ENCODE data around the gene MYO7B. TPM values are rescaled to one million over a fixed set of nuclear protein-coding genes. Genes with fewer than 3 reads are reported as not detected.

MYO7B gene
- total RNA-seq, 1 donor from 2014 or later: 1.3 TPM

- no peaks in the 10 kb centered on the region for H3K9me3 ChIP-seq
- no peak overlapping the region for H3K4me3 ChIP-seq
- intact Hi-C loops (cut with DNase I): no loop called here
- no peaks in the 10 kb centered on the region for H3K27me3 ChIP-seq
- H3K36me3 ChIP-seq: no peaks in the 10 kb centered on the region
- no peak for DNase-seq (ENCODE audit: low spot score in 2 of 2)
- no peak for TF ChIP-seq CTCF (IDR thresholded peaks at IDR 0.05)
- peaks cover 0 to 15% of the 10 kb centered on the region in 2 donors for H3K4me1 ChIP-seq
- H3K27ac ChIP-seq: peak overlapping the region in 1 of 2 donors; percentile 41
Measured at GRCh38 chr2:127559454-127559853, 24.0 kb downstream of the MYO7B start.

- peak overlapping the region in 1 of 2 donors; percentile 4 for H3K4me3 ChIP-seq
- no peaks in the 10 kb centered on the region for H3K27me3 ChIP-seq
- peak overlapping the region; percentile 41 to 57 for H3K27ac ChIP-seq
- peak in 2 of 3 experiments; percentile 55 to 58 for TF ChIP-seq CTCF (IDR thresholded peaks at IDR 0.05)
- peaks cover 0 to 15% of the 10 kb centered on the region in 2 donors for H3K4me1 ChIP-seq
- intact Hi-C loops (cut with DNase I): loop anchor here (1.0 kb wide), 1 partner anchor 34 kb away; the partner anchor contains the start of gene IWS1
- H3K9me3 ChIP-seq: no peaks in the 10 kb centered on the region
- no peaks in the 10 kb centered on the region for H3K36me3 ChIP-seq
- peak in 1 of 2 donors; percentile 65 for DNase-seq (ENCODE audit: low spot score in 2 of 2)
Measured at GRCh38 chr2:127560201-127560930, 24.9 kb downstream of the MYO7B start.

- peak in 1 of 2 donors; percentile 73 for DNase-seq (ENCODE audit: low spot score in 2 of 2)
- intact Hi-C loops (cut with DNase I): loop anchor here (1.0 kb wide), 1 partner anchor 35 kb away; the partner anchor contains the start of gene IWS1
- Histone ChIP-seq H3K27ac (peak overlapping the region; percentile 41 to 57), H3K4me1 (peaks cover 0 to 15% of the 10 kb centered on the region in 2 donors), H3K27me3 (no peaks in the 10 kb centered on the region), H3K4me3 (no peak overlapping the region), H3K9me3 (no peaks in the 10 kb centered on the region), H3K36me3 (no peaks in the 10 kb centered on the region)
- no peak for TF ChIP-seq CTCF (IDR thresholded peaks at IDR 0.05)
Measured at GRCh38 chr2:127560931-127561280, 25.4 kb downstream of the MYO7B start.

- DNase-seq (ENCODE audit: low spot score in 2 of 2): peak in 1 of 2 donors; percentile 38
Measured at GRCh38 chr2:127561371-127561770, 25.9 kb downstream of the MYO7B start.

GRCh38 chr2:127562936-127563335, 27.5 kb downstream of the MYO7B start:
- H3K9me3 ChIP-seq: no peaks in the 10 kb centered on the region
- H3K4me1 ChIP-seq: peaks cover 2 to 19% of the 10 kb centered on the region in 2 donors
- H3K4me3 ChIP-seq: no peak overlapping the region
- no peak overlapping the region for H3K27ac ChIP-seq
- intact Hi-C loops (cut with DNase I): no loop called here
- H3K27me3 ChIP-seq: no peaks in the 10 kb centered on the region
- H3K36me3 ChIP-seq: no peaks in the 10 kb centered on the region
- DNase-seq (ENCODE audit: low spot score in 2 of 2): no peak
- TF ChIP-seq CTCF (IDR thresholded peaks at IDR 0.05): no peak

More at GRCh38 chr2:127561371-127561770, 25.9 kb downstream of the MYO7B start:
- no peak for TF ChIP-seq CTCF (IDR thresholded peaks at IDR 0.05)
- H3K9me3 ChIP-seq: no peaks in the 10 kb centered on the region
- peaks cover 0 to 15% of the 10 kb centered on the region in 2 donors for H3K4me1 ChIP-seq
- intact Hi-C loops (cut with DNase I): no loop called here
- no peaks in the 10 kb centered on the region for H3K36me3 ChIP-seq
- no peak overlapping the region for H3K4me3 ChIP-seq
- H3K27ac ChIP-seq: peak overlapping the region; percentile 41 to 57
- H3K27me3 ChIP-seq: no peaks in the 10 kb centered on the region
